NCI-H524 (cell line): Measurements from ENCODE around the gene LLGL2.
"Not testable (repeated sequence)": the region's sequence is repeated elsewhere in the genome, so short reads cannot be mapped to it uniquely, and the experiment has no call there.

Experiments
- DNase-seq, 2 experiments: peaks; one replicate each; lab custom pipeline; 2025; lab: John Stamatoyannopoulos, UW

The LLGL2 gene

DNA sequence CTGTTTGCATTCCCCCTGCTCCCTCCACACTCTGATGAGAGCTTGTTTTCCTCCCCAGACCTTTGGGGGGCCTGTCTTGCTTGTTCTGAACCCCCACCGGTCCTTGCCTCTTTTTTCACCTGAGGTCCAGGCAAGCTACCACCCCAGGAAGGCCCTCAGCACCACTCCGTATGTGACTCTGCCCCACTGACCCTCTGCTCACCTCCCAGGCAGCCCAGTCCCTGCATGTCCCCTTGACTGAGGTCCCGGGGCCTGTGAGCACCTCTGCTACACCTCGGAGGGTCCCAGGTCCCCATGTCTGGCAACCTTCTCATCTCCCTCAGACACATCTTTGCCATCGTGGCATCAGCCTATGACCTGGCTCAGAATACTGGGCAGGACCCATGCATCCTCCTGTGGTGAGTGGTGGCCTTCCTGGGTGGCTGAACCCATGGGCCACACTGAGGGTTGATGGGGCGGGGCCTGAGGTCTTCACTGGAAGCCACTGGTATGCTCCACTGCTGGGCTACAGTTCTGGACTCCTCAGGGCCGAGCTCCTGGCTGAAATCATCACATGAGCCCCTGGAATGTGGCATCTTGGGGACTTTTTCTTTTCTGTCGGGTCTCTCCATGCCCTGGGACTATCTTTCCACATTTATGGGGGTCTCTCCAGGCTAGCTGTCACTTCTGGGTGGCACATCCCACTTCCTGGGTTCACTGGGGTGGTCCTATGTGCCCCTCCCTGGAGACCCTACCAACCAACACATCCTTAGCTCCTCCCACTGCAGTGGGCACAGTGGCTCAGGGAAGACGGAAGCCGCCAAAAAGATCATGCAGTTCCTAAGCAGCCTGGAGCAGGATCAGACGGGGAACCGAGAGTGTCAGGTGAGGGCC is 65.6 kb downstream of the LLGL2 start:
- DNase-seq: no peak

DNA sequence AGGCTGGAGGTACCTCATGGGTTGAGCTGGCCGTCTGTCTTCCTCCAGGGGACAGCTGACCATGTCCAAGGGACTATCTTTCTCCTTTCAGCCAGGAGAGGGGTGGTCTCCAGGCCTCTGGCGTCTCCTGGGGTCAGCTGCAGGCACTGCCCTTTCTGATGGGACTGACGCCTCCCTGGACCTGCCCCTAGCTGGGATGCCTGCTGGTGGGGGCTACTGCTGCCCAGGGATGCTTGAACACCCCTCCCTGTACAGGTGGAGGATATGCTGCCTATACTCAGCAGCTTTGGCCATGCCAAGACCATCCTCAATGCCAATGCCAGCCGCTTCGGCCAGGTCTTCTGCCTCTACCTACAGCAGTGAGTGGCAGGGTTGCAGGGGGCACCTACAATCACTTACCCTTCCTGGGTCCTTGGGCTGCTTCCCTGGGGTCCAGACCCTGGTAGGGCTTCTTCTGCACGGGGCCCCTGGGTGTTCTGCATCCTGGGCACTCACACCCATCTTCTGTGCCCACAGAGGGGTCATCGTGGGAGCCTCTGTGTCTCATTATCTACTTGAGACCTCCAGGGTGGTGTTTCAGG is 66.3 kb downstream of the LLGL2 start:
- no peak for DNase-seq

DNA sequence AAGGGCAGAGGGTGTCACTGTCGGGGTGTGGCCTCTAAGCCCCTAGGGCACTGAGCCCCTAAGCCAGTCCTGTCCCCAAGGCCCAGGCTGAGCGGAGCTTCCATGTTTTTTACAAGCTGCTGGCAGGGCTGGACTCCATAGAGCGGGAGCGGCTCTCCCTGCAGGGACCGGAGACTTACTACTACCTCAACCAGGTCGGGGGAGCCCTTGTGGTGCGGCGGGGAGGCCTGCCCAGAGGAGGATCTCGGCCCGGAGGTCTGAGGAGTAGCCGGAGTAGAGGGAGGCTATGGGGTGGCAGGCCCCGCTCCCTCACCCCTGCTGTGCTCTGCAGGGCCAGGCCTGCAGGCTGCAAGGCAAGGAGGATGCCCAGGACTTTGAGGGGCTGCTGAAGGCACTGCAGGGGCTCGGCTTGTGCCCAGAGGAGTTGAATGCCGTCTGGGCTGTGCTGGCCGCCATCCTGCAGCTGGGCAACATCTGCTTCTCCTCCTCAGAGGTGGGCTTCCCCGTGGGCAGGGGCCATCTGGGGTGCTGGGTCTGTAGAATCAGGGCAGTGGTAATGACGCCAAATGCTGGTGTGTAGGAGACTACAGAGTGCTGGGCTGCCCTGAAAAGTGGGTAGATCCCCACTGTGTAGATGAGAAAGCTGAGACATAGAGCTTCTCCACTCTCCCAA is 67.0 kb downstream of the LLGL2 start:
- DNase-seq: no peak

DNA sequence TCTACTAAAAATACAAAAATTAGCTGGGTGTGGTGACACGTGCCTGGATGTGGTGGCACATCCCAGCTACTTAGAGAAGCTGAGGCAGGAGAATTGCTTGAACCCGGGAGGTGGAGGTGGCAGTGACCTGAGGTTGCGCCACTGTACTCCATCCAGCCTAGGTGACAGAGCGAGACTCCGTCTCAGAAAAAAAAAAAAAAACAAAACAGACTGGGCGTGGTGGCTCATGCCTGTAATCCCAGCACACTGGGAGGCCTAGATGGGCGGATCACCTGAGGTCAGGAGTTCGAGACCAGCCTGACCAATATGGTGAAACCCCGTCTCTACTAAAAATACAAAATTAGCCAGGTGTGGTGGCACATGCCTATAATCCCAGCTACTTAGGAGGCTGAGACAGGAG is 67.9 kb downstream of the LLGL2 start:
- DNase-seq: not testable (repeated sequence)

DNA sequence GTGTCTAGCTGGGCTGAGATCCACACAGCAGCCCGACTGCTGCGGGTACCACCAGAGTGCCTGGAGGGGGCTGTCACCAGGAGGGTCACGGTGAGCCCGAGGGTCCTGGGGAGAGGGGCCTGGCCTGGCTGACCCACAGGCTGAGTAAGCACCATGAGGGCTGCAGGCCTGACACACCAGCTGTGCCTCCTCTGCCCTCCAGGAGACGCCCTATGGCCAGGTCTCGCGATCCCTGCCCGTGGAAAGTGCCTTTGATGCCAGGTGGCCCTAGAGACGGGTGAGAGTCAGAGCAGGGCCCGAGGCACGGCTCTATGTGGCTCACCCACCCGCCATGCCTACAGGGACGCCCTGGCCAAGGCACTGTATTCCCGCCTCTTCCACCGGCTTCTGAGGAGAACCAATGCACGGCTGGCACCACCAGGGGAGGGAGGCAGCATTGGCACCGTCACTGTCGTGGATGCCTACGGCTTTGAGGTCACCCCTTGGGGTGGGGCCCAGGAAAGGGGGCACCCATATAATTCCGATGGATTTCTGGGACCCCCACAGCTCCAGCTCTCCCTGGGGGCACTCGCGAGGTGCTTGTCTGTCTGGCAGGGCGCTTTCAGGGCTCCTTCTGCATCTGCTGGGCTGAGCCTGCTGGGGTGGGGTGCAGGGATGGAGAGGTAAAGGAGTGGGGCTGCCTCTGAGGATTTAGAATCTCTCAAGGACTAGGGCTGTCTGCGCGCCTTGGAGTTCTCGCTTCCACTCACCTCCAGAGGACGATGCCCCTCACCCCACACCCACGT is 69.2 kb downstream of the LLGL2 start:
- peak in 1 of 2 experiments; percentile 59 for DNase-seq

DNA sequence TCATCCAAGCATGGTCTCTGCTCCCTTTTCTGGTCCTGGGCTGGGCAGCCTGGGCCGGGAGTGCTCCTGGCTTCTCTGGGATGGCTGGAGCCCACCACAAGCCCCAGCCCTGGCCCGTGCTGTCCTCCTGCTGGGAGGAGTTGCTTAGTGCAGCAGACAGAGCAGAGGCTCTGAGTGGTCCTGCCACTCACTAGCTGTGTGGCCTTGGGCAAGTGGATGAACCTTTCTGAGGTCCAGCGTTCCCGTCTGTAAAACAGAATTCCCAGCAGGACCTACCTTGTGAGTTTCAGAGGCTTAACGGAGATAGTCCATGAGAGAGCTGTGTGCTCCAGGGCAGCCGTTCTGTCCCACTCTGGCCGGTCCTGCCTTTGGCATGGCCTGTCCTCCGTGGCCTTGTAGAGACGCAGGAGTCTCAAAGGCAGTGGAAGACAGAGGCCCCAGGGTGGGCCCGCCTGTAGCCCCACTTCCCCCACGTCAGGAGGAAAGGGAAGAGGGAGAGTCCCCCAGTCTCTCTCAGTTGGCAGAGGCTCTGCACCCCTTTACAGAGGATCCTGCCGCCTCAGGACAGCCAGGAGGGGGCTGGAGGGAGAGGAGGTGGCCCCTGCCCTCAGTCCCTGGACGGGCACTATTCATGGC is 69.9 kb downstream of the LLGL2 start:
- DNase-seq: no peak

DNA sequence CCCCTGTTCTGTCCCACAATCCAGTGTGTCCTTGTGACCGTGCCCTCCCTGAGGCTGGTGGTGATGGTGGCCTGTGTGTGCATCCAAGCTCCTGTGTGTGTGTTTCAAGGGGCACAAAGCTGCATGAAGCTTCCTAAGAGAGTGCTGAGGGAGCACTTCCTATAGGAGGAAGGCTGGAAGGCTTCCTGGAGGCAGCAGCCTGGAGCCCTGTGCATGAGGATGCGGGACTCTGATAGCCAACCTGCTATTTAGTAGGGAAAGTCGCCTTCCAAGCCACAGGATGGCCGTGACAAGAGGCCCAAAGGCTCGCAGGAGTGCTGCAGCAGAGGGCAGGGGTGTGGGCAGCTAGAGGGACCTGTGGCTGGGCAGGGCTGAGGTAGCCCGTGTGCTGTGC is 70.4 kb downstream of the LLGL2 start:
- no peak for DNase-seq

DNA sequence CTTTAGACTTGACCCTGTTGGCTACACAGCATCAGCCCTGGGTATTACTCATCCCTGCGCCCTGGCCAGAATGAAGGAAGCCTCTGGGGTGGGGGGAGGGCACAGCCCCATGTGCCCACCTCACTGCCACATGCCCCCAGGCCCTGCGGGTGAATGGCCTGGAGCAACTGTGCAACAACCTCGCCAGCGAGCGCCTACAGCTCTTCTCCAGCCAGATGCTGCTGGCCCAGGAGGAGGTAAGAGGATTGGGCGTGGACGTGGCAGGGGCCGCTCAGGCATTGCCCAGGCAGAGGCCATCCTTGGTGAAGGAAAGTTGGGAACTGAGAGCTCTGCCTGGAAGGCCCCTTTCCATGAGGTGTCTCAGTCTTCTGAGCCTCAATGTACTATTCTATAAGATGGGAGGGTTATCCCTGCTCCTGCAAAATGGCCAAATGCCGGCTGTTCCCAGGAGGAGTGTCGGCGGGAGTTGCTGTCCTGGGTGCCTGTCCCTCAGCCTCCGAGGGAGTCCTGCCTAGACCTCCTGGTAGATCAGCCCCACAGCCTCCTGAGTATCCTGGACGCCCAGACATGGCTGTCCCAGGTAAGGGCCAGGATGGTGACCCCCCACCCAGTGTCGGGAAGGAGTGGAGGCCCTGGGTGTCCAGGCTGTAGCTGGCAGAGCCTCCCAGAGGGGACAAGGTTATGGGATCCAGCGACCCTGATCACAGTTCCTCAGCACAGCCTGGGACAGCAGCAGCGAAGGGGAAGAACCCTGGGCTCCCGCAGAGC is 71.0 kb downstream of the LLGL2 start:
- no peak for DNase-seq

DNA sequence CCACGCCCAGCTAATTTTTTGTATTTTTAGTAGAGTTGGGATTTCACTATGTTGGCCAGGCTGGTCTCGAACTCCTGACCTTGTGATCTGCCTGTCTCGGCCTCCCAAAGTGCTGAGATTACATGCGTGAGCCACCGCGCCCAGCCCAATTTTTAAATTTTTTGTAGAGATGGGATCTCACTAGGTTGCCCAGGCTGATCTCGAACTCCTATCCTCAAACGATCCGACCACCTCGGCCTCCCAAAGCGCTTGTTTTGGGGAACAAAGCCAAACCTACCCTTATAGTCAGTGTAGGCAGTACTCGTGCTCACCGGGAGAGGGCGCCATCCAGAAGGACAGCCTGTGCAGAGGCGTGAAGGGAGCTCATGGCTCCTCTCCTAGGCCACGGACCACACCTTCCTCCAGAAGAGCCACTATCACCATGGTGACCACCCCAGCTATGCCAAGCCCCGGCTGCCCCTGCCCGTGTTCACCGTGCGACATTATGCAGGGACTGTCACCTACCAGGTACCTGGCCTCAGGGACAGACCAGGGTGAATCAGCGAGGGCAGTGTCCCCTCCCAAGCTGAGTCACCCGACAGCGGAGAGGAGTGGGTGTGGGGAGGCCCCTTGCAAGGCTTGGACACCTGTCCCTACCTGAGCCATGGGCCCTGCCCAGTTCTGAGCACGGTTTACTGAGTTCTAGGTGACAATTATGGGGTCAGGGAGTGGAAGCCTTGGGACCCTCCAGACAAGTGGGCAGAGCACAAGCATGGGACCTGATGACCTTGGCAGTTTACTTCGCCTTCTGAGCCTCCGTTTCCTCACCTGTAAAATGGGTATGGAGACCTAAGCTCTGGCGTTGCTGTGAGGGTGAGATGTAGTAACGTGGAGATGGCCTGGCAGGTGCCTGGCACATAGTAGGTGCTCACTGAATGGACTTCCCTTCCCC is 75.8 kb downstream of the LLGL2 start:
- DNase-seq: peak; percentile 56 to 73

DNA sequence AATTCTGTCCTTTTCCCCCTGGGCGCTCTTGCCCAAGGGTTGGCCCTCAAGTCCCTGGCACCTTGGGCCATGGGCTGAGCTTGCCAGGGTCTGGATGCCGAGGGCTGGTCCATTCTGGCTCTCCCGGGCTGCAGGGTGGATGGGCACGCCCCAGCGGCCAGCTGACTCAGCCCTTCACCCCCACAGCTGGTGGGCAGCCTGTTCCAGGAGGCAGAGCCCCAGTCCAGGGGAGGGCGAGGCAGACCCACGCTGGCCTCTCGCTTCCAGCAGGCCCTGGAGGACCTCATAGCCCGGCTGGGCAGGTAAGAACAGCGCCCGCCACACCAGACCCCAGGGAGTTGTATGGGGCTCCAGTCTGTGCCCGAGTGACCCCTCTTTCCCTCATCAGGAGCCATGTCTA is 77.1 kb downstream of the LLGL2 start:
- no peak for DNase-seq

DNA sequence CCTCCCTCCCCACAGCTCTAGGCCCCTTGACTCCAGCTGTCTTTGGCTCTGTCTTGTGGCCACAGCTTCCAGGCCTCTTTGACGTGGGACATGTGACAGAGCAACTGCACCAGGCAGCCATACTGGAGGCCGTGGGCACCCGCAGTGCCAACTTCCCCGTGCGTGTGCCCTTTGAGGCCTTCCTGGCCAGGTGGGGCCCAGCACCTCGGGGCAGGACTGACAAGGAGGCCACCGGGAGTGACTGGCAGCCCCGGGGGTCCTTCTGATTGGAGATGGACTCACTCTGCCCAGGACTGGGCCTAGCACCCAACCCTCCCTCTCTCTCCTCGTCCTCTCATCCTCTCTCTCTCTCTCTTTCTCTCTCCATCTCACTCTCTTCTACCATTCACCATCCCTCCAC is 77.6 kb downstream of the LLGL2 start:
- no peak for DNase-seq

DNA sequence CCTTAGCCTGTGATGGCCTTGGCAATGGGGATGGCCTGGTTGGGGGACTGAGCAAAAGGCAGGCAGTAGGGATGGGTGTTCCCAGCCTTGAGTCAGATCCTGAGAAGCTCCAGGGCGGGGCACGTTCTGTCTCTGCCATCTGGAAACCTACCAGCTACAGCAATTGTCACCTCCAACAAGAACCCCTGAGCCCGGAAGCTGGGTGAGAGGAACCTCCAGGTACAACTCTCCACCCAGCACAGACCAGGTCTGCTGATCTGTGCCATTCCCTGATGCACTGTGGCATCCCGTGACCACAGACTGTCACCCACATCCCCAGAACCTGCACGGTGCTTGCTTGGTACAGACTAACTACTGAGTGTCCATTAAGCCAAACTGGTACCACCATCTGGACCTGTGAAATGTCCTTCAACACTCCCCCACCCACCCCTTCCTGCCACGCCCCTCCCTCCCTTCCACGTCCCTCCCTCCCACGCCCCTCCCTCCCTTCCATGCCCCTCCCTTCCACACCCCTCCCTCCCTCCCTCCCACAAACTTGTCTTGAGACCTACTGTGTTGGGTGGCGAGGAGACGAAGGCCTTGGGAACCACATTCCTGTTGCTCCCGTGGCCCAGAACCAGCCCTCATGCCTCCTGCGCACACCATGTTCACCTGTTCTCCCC is 78.7 kb downstream of the LLGL2 start:
- DNase-seq: no peak

DNA sequence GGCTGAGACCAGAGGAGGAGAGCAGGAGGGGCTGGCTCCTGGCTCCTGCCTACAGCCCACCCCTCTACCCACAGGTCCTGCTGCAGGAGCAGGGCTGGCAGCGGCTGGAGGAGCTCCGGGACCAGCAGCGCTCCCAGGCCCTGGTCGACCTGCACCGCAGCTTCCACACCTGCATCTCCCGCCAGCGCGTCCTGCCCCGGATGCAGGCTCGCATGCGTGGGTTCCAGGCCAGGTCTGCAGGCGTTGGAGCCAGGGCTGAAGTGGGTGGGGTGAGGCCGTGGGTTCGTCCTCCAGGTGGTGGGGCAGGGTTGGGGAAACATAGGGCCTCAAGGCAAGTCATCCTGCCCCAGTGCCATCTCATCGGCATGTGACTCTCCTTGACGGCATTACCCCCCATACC is 80.3 kb downstream of the LLGL2 start:
- no peak for DNase-seq

DNA sequence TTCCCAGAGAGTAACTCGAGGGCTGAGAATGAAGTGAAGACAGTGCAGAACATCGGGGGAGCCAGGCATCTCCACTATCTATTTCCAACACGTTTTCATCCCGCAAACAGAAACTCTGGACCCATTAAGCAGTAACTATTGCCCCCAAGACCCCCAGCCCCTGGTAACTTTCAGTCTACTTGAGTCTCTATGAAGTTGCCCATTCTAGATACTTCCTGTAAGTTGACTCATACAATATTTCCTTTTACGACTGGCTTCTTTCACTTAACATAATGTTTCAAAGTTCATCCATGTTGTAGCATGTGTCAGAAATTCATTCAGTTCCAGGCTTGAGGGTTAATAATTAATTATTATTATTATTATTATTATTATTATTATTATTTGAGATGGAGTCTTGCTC is 81.6 kb downstream of the LLGL2 start:
- DNase-seq: no peak

DNA sequence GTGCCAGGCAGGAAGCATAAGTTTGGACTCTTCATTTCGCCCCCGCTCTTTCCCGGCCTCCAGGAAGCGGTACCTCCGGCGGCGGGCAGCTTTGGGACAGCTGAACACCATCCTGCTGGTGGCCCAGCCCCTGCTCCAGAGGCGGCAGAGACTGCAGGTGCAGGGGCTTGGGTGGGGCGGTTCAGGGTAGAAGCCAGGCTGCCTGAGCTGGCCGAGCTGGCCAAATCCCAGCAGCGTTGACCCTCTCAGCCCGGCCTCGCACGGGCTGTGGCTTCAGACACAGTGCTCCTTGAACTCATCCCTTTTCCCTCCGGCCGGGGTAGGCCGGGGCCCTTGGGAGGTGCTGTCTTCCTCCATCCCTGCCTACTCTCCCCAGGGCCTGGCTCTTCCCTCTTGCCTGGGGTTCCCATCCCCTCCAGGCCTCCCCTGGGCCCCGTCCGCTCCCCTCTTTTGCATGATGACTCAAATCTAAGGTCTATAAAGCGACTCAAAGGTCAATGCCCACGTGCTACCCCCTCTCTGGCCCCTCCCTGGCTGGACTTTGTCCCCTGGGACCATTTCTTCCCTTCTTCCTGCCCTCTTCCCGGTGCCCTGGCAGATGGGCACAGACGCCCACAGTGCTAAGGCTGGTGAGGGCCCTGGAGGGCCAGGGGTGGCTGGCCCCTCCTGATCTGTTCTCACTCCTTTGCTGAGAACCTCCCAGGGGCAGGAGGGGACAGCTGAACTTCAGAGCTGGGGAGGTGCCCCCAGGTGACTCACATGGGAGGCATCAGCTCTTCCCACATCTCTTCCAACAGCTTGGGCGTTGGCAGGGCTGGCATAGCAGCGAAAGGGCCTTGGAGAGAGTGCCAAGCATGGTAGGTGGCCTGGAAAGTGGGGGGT is 84.8 kb downstream of the LLGL2 start:
- DNase-seq: no peak

DNA sequence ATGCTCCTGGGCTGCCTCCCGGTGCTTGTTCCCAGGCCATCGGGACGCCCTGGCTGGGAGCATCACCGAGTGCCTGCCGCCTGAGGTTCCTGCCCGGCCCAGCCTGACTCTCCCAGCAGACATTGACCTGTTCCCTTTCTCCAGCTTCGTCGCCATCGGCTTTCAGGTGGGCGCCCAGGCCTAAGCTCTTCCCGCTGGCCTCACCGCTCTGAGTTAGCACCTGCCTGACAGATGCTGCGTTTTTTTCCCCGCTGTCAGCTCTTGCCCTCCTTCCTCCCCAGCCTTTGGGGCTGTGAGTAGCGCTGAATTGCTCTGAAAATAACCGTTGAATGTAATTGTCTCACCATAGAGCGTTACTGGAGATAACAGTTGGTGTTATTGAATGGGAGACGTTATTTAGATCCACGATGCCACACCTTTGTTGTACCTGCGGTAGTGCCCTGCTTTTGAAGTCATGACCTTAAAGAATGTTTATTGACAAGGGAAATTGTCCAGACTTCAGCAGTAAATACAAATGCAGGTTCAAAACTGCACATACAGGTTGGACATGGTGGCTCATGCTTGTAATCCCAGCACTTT is 86.4 kb downstream of the LLGL2 start:
- no peak for DNase-seq

DNA sequence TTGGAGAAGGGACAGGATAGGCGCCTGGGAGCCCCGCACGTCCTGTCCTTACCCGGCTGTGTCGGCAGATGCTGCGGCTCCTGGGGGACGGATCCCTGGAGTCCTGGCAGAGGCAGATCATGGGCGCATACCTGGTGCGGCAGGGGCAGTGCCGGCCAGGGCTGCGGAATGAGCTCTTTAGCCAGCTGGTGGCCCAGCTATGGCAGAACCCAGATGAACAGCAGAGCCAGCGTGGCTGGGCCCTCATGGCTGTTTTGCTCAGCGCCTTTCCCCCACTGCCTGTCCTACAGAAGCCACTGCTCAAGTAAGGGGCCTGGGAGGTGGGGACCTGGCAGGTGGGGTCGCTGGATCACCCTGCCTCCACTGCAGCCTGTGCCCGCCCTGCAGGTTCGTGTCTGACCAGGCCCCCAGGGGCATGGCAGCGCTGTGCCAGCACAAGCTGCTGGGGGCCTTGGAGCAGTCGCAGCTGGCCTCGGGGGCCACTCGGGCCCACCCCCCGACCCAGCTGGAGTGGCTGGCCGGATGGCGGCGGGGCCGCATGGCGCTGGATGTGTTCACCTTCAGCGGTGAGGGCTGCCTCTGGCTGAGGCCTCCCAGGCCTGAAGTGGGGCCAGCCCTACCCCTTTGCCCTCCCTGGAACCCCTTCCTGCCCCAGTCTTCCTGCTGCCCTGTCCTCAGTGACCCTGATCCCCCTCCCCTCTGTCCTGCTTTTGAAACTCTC is 87.6 kb downstream of the LLGL2 start:
- no peak for DNase-seq
